Liver (tissue), 9 donors: ENCODE measurements around the gene IPP. TPM values are rescaled to one million over a fixed set of nuclear protein-coding genes. Genes with fewer than 3 reads are reported as not detected.

Source experiments
- DNase-seq: peaks from one replicate; pipeline ENCODE4 v3.0.0-alpha.2; 2017; ENCODE audit warnings: low spot score
- H3K27ac ChIP-seq, 2 donors: one replicate each; pipeline ENCODE4 v1.7.0; 2013; ENCODE audit warnings: inconsistent platforms in 2 of 2, low read length in 2 of 2, control low read depth in 1 of 2, low read depth in 1 of 2, mild to moderate bottlenecking in 1 of 2
- H3K27me3 ChIP-seq, 4 donors: one replicate each; pipeline versions ENCODE4 v1.6.1 to v1.7.0; 2013; ENCODE audit warnings: low read length in 3 of 4, inconsistent platforms in 1 of 4, mild to moderate bottlenecking in 1 of 4, moderate library complexity in 1 of 4; ENCODE audit not compliant: control insufficient read depth in 4 of 4, insufficient read depth in 4 of 4
- H3K36me3 ChIP-seq, 4 donors: one replicate each; pipeline versions ENCODE4 v1.6.1 to v1.7.0; 2013; ENCODE audit warnings: low read length in 3 of 4, mild to moderate bottlenecking in 3 of 4, low read depth in 1 of 4, moderate library complexity in 1 of 4; ENCODE audit not compliant: control insufficient read depth in 4 of 4, insufficient read depth in 3 of 4
- H3K4me1 ChIP-seq, 4 donors: one replicate each; pipeline versions ENCODE4 v1.6.1 to v1.7.0; 2013; ENCODE audit warnings: low read length in 3 of 4, mild to moderate bottlenecking in 3 of 4, moderate library complexity in 1 of 4; ENCODE audit not compliant: control insufficient read depth in 4 of 4, insufficient read depth in 4 of 4
- H3K4me3 ChIP-seq, 3 donors: one replicate each; pipeline versions ENCODE4 v1.6.1 to v1.7.0; 2013; ENCODE audit warnings: low read length in 3 of 3, control low read depth in 1 of 3, low read depth in 1 of 3, mild to moderate bottlenecking in 1 of 3
- H3K9ac ChIP-seq, 2 donors: one replicate each; pipeline ENCODE4 v1.7.0; 2013; ENCODE audit warnings: low read length in 2 of 2, mild to moderate bottlenecking in 2 of 2, moderate library complexity in 2 of 2, control low read depth in 1 of 2, low read depth in 1 of 2
- H3K9me3 ChIP-seq, 4 donors: one replicate each; pipeline versions ENCODE4 v1.6.1 to v1.7.0; 2013; ENCODE audit warnings: low read length in 3 of 4; ENCODE audit not compliant: control insufficient read depth in 4 of 4
- ATF3 ChIP-seq: IDR thresholded peaks from 2 replicates; pipeline ENCODE4 v1.6.1; 2016; ENCODE audit warnings: antibody characterized with exemption
- EGR1 ChIP-seq, 2 donors: IDR thresholded peaks; 2 replicates each; pipeline ENCODE4 v1.6.1; 2016 to 2018; ENCODE audit warnings: antibody characterized with exemption in 2 of 2, low read depth in 2 of 2
- FOXA1 ChIP-seq: IDR thresholded peaks from 2 replicates; pipeline ENCODE4 v1.6.1; 2016; ENCODE audit warnings: antibody characterized with exemption
- FOXA2 ChIP-seq: IDR thresholded peaks from 2 replicates; pipeline ENCODE4 v1.6.1; 2016; ENCODE audit warnings: antibody characterized with exemption
- GABPA ChIP-seq, 2 donors: IDR thresholded peaks in 1 of 2; conservative IDR thresholded peaks in 1 of 2; 2 replicates each; pipeline ENCODE4 v1.6.1; 2016; ENCODE audit warnings: antibody characterized with exemption in 2 of 2, mild to moderate bottlenecking in 1 of 2, moderate library complexity in 1 of 2
- HNF4A ChIP-seq, 2 donors: conservative IDR thresholded peaks; 2 replicates each; pipeline ENCODE4 v1.6.1; 2016; ENCODE audit warnings: antibody characterized with exemption in 2 of 2, mild to moderate bottlenecking in 2 of 2
- HNF4G ChIP-seq: IDR thresholded peaks from 2 replicates; pipeline ENCODE4 v1.6.1; 2016; ENCODE audit warnings: antibody characterized with exemption
- JUND ChIP-seq, 2 donors: IDR thresholded peaks; 2 replicates each; pipeline ENCODE4 v1.6.1; 2016; ENCODE audit warnings: antibody characterized with exemption in 2 of 2
- NR2F2 ChIP-seq: IDR thresholded peaks from 2 replicates; pipeline ENCODE4 v1.6.1; 2016; ENCODE audit warnings: antibody characterized with exemption
- RAD21 ChIP-seq, 2 donors: IDR thresholded peaks; 2 replicates each; pipeline ENCODE4 v1.6.1; 2016; ENCODE audit warnings: antibody characterized with exemption in 2 of 2, mild to moderate bottlenecking in 2 of 2
- RXRA ChIP-seq, 2 donors: IDR thresholded peaks; 2 replicates each; pipeline ENCODE4 v1.6.1; 2017 to 2018; ENCODE audit warnings: antibody characterized with exemption in 2 of 2, mild to moderate bottlenecking in 1 of 2
- SP1 ChIP-seq: IDR thresholded peaks from 2 replicates; pipeline ENCODE4 v1.6.1; 2018; ENCODE audit warnings: antibody characterized with exemption, mild to moderate bottlenecking
- TAF1 ChIP-seq: conservative IDR thresholded peaks from 2 replicates; pipeline ENCODE4 v1.6.1; 2016; ENCODE audit warnings: antibody characterized with exemption, mild to moderate bottlenecking
- YY1 ChIP-seq: IDR thresholded peaks from 2 replicates; pipeline ENCODE4 v1.6.1; 2016; ENCODE audit warnings: antibody characterized with exemption, mild to moderate bottlenecking
- ZBTB33 ChIP-seq: IDR thresholded peaks from 2 replicates; pipeline ENCODE4 v1.6.1; 2016; ENCODE audit warnings: antibody characterized with exemption
- WGBS: extraction: QIAGEN DNeasy Blood & Tissue Kit; methylation state at CpG from one replicate; pipeline ENCODE4 v1.1.7; 2013; 5-methylcytosine and 5-hydroxymethylcytosine counted together
- polyA plus RNA-seq, 2 donors: library from polyadenylated mRNA; stranded (reverse) in 1 of 2; unstranded in 1 of 2; fragments of 200-250 nt in 1 of 2; fragments of >200 nt in 1 of 2; fragmentation: Nextera tagmentation in 1 of 2; extraction: Ambion mirVana in 1 of 2; gene quantifications; one replicate each; pipeline versions ENCODE4 v1.2.1 to v1.2.3, GENCODE V29; 2013 to 2015
- total RNA-seq, 2 donors: library from RNA; depleted of rRNA; stranded (reverse); fragments of >200 nt; gene quantifications; one replicate each; pipeline ENCODE4 v1.2.3, GENCODE V29; 2014
- TF ChIP-seq, protein P1 (sequence below): IDR thresholded peaks from 2 replicates; pipeline ENCODE4 v1.6.1; 2016; ENCODE audit warnings: antibody characterized with exemption, mild to moderate bottlenecking
- TF ChIP-seq, protein P2 (sequence below): IDR thresholded peaks from 2 replicates; pipeline ENCODE4 v1.6.1; 2016; ENCODE audit warnings: antibody characterized with exemption
- TF ChIP-seq, protein P3 (sequence below): fragments of 150-350 bp; IDR thresholded peaks from 2 replicates; pipeline ENCODE4 v1.5.1; 2017; ENCODE audit warnings: improper control_type of control experiment, low read depth, low read length; ENCODE audit not compliant: missing input control
- donor health status: healthy.
- donor health status: healthy.
- donor health status: healthy.
- donor health status: healthy.
- donor health status: healthy.

Gene IPP
- total and polyA plus RNA-seq, 4 donors = 2.7 to 6.7 (median 5.5) TPM

GRCh38 chr1:45658171-45658570, 92.3 kb downstream of the IPP start:
- Histone ChIP-seq H3K36me3 (peaks cover 10 to 39% (median 28%) of the 10 kb centered on the region in 4 donors), H3K9me3 (no peaks in the 10 kb centered on the region), H3K27me3 (no peaks in the 10 kb centered on the region), H3K9ac (peak overlapping the region in 1 of 2 donors; percentile 68), H3K4me3 (no peak overlapping the region), H3K4me1 (peaks cover 14 to 38% (median 30%) of the 10 kb centered on the region in 4 donors), H3K27ac (peak overlapping the region; percentile 76 to 78)
- 28% methylated on average over 2 of the region's 2 CpGs for WGBS
- peak; percentile 93 for TF ChIP-seq FOXA2
- TF ChIP-seq, protein P1, sequence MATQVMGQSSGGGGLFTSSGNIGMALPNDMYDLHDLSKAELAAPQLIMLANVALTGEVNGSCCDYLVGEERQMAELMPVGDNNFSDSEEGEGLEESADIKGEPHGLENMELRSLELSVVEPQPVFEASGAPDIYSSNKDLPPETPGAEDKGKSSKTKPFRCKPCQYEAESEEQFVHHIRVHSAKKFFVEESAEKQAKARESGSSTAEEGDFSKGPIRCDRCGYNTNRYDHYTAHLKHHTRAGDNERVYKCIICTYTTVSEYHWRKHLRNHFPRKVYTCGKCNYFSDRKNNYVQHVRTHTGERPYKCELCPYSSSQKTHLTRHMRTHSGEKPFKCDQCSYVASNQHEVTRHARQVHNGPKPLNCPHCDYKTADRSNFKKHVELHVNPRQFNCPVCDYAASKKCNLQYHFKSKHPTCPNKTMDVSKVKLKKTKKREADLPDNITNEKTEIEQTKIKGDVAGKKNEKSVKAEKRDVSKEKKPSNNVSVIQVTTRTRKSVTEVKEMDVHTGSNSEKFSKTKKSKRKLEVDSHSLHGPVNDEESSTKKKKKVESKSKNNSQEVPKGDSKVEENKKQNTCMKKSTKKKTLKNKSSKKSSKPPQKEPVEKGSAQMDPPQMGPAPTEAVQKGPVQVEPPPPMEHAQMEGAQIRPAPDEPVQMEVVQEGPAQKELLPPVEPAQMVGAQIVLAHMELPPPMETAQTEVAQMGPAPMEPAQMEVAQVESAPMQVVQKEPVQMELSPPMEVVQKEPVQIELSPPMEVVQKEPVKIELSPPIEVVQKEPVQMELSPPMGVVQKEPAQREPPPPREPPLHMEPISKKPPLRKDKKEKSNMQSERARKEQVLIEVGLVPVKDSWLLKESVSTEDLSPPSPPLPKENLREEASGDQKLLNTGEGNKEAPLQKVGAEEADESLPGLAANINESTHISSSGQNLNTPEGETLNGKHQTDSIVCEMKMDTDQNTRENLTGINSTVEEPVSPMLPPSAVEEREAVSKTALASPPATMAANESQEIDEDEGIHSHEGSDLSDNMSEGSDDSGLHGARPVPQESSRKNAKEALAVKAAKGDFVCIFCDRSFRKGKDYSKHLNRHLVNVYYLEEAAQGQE = peak; percentile 64
- TF ChIP-seq HNF4G = peak; percentile 81
- no peak for TF ChIP-seq ATF3
- TF ChIP-seq FOXA1 = peak; percentile 76
- TF ChIP-seq EGR1 (IDR thresholded peaks at IDR 0.05; ENCODE audit: low read depth in 2 of 2) = no peak
- TF ChIP-seq HNF4A (conservative IDR thresholded peaks at IDR 0.05) = peak; percentile 98
- TF ChIP-seq, protein P2, sequence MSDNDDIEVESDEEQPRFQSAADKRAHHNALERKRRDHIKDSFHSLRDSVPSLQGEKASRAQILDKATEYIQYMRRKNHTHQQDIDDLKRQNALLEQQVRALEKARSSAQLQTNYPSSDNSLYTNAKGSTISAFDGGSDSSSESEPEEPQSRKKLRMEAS = peak; percentile 78
- peak; percentile 75 for TF ChIP-seq YY1
- TF ChIP-seq RAD21 (IDR thresholded peaks at IDR 0.05) = peak; percentile 44 to 65
- TF ChIP-seq TAF1 = no peak
- TF ChIP-seq GABPA (IDR thresholded peaks at IDR 0.05 in 1 of 2, conservative IDR thresholded peaks at IDR 0.05 in 1 of 2) = peak in 1 of 2 donors; percentile 32
- TF ChIP-seq, protein P3, sequence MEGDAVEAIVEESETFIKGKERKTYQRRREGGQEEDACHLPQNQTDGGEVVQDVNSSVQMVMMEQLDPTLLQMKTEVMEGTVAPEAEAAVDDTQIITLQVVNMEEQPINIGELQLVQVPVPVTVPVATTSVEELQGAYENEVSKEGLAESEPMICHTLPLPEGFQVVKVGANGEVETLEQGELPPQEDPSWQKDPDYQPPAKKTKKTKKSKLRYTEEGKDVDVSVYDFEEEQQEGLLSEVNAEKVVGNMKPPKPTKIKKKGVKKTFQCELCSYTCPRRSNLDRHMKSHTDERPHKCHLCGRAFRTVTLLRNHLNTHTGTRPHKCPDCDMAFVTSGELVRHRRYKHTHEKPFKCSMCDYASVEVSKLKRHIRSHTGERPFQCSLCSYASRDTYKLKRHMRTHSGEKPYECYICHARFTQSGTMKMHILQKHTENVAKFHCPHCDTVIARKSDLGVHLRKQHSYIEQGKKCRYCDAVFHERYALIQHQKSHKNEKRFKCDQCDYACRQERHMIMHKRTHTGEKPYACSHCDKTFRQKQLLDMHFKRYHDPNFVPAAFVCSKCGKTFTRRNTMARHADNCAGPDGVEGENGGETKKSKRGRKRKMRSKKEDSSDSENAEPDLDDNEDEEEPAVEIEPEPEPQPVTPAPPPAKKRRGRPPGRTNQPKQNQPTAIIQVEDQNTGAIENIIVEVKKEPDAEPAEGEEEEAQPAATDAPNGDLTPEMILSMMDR = no peak
- TF ChIP-seq ZBTB33 = peak; percentile 72
- peak; percentile 97 to 98 for TF ChIP-seq RXRA (IDR thresholded peaks at IDR 0.05)
- peak; percentile 42 to 79 for TF ChIP-seq JUND (IDR thresholded peaks at IDR 0.05)
- peak; percentile 90 for TF ChIP-seq SP1
- peak; percentile 88 for TF ChIP-seq NR2F2
- DNase-seq = no peak
